ENCODE results near the gene RAD9A. TPM values are rescaled to one million over a fixed set of nuclear protein-coding genes. Genes with fewer than 3 reads are reported as not detected.

The RAD9A gene
- total and polyA plus RNA-seq, 11 donors = 3.5 to 9.1 (median 6.1) TPM

- no peak for DNase-seq
- Histone ChIP-seq H3K9me3 (no peaks in the 10 kb centered on the region), H3K4me3 (no peak overlapping the region), H3K27me3 (peaks cover 0 to 56% (median 16%) of the 10 kb centered on the region in 9 donors), H3K4me1 (peaks cover 0 to 43% (median 12%) of the 10 kb centered on the region in 12 donors), H3K27ac (no peak overlapping the region), H3K36me3 (no peaks in the 10 kb centered on the region)
- intact Hi-C loops (cut with DNase I) = no loop called here
- no peak for ATAC-seq
- TF ChIP-seq POLR2A (IDR thresholded peaks at IDR 0.05) (no peak), CTCF (IDR thresholded peaks at IDR 0.05) (no peak)
- whole genome bisulfite sequencing, 4 donors = 64 to 71% (median 66%) methylated on average over 7 of the region's 7 CpGs
Observed at GRCh38 chr11:67411785-67412152, 20.0 kb downstream of the RAD9A start.

GRCh38 chr11:67412495-67413179 lies 20.9 kb downstream of the RAD9A start:
- 61 to 83% (median 76%) methylated on average over 5 to 9 of the region's 9 CpGs for WGBS, 4 donors
- H3K27ac ChIP-seq = no peak overlapping the region
- H3K4me3 ChIP-seq = no peak overlapping the region
- intact Hi-C loops (cut with DNase I) = no loop called here
- peaks cover 3 to 52% (median 17%) of the 10 kb centered on the region in 12 donors for H3K4me1 ChIP-seq
- ATAC-seq (no peak), DNase-seq (no peak)
- no peaks in the 10 kb centered on the region for H3K36me3 ChIP-seq
- TF ChIP-seq CTCF (IDR thresholded peaks at IDR 0.05) = no peak
- no peak for TF ChIP-seq POLR2A (IDR thresholded peaks at IDR 0.05)
- H3K27me3 ChIP-seq = peaks cover 0 to 56% (median 16%) of the 10 kb centered on the region in 9 donors
- no peaks in the 10 kb centered on the region for H3K9me3 ChIP-seq

- ATAC-seq = no peak
- H3K27ac ChIP-seq = no peak overlapping the region
- H3K4me3 ChIP-seq = no peak overlapping the region
- peaks cover 0 to 56% (median 16%) of the 10 kb centered on the region in 9 donors for H3K27me3 ChIP-seq
- H3K9me3 ChIP-seq = no peaks in the 10 kb centered on the region
- TF ChIP-seq CTCF (IDR thresholded peaks at IDR 0.05) = no peak
- no peaks in the 10 kb centered on the region for H3K36me3 ChIP-seq
- intact Hi-C loops (cut with DNase I) = no loop called here
- WGBS, 4 donors = 71 to 78% (median 73%) methylated on average over 1 to 2 of the region's 2 CpGs
- H3K4me1 ChIP-seq = peaks cover 3 to 53% (median 23%) of the 10 kb centered on the region in 12 donors
- no peak for DNase-seq
Observed at GRCh38 chr11:67413266-67413849, 21.6 kb downstream of the RAD9A start.

GRCh38 chr11:67415501-67416304 lies 23.9 kb downstream of the RAD9A start, which contains the start of gene CARNS1:
CARNS1 (plus strand) TSS chr11:67415678; CDS start chr11:67416200, 522 bp downstream.
- ATAC-seq (peak in 2 of 4 donors; percentile 8 to 35), DNase-seq (no peak)
- H3K36me3 ChIP-seq = no peaks in the 10 kb centered on the region
- H3K27ac ChIP-seq = peak within 1 kb of the TSS in 11 of 12 donors; percentile 8 to 95 (median 75)
- no peak for TF ChIP-seq POLR2A (IDR thresholded peaks at IDR 0.05)
- TF ChIP-seq CTCF (IDR thresholded peaks at IDR 0.05) = no peak
- peak within 1 kb of the TSS in 11 of 12 donors; percentile 25 to 53 (median 43) for H3K4me3 ChIP-seq
- peaks cover 0 to 36% (median 11%) of the 10 kb centered on the region in 9 donors for H3K27me3 ChIP-seq
- no peaks in the 10 kb centered on the region for H3K9me3 ChIP-seq
- WGBS, 4 donors = 6 to 33% (median 10%) methylated on average over 3 to 67 of the region's 67 CpGs
- intact Hi-C loops (cut with DNase I) = no loop called here
- H3K4me1 ChIP-seq = peaks cover 3 to 59% (median 41%) of the 10 kb centered on the region in 12 donors

Measured in heart left ventricle (tissue), 16 donors.